Sigmoid colon (tissue), 4 donors: ENCODE measurements around the gene HIGD1B.
"Not testable (repeated sequence)": the region's sequence is repeated elsewhere in the genome, so short reads cannot be mapped to it uniquely, and the experiment has no call there.

Experiments
- CTCF ChIP-seq, 4 experiments: fragments of 450-650 bp in 3 of 4; fragments of 200-600 bp in 1 of 4; IDR thresholded peaks; one replicate each; pipeline ENCODE4 v1.5.1; 2016 to 2019; ENCODE audit warnings: antibody characterized with exemption in 4 of 4, mild to moderate bottlenecking in 3 of 4, moderate library complexity in 2 of 4
- EP300 ChIP-seq, 4 donors: sonication (generic); formaldehyde crosslinking; IDR thresholded peaks; one replicate each; pipeline ENCODE4 v1.6.1; 2017; ENCODE audit warnings: antibody characterized with exemption in 4 of 4

GRCh38 chr17:44808656-44809388, 38.9 kb upstream of the HIGD1B start:
- TF ChIP-seq EP300, CTCF (IDR thresholded peaks at IDR 0.05): not testable (repeated sequence)
